Uterus (tissue), 4 donors: ENCODE data around the gene PDE1C. TPM values are rescaled to one million over a fixed set of nuclear protein-coding genes. Genes with fewer than 3 reads are reported as not detected.

Experiments
- DNase-seq, 2 donors: peaks; one replicate each; pipeline ENCODE4 v3.0.0-alpha.2; 2019 to 2020
- H3K27ac ChIP-seq, 2 donors: fragments of 200-600 bp; sonication (generic); 1 replicate in 1 of 2; 2 replicates in 1 of 2; pipeline ENCODE4 v1.5.1; 2016 to 2018
- H3K27me3 ChIP-seq, 2 donors: fragments of 200-600 bp; sonication (generic); one replicate each; pipeline ENCODE4 v1.5.1; 2018 to 2019; ENCODE audit warnings: control low read depth in 1 of 2
- H3K36me3 ChIP-seq, 2 donors: fragments of 200-600 bp; sonication (generic); one replicate each; pipeline ENCODE4 v1.5.1; 2019; ENCODE audit warnings: control low read depth in 1 of 2
- H3K4me1 ChIP-seq, 2 donors: fragments of 200-600 bp; sonication (generic); one replicate each; pipeline ENCODE4 v1.5.1; 2018 to 2019; ENCODE audit warnings: control low read depth in 1 of 2
- H3K4me3 ChIP-seq, 2 donors: fragments of 200-600 bp; sonication (generic); 1 replicate in 1 of 2; 2 replicates in 1 of 2; pipeline ENCODE4 v1.5.1; 2018 to 2019; ENCODE audit warnings: mild to moderate bottlenecking in 1 of 2
- H3K9me3 ChIP-seq, 2 donors: fragments of 200-600 bp; sonication (generic); one replicate each; pipeline ENCODE4 v1.5.1; 2019; ENCODE audit warnings: control low read depth in 1 of 2
- CTCF ChIP-seq, 4 experiments: fragments of 200-600 bp in 2 of 4; fragments of 450-650 bp in 2 of 4; sonication (generic) in 2 of 4; IDR thresholded peaks; one replicate each; pipeline ENCODE4 v1.5.1; 2016 to 2019; ENCODE audit warnings: antibody characterized with exemption in 4 of 4, mild to moderate bottlenecking in 2 of 4, moderate library complexity in 1 of 4
- POLR2A ChIP-seq, 2 donors: fragments of 450-650 bp; IDR thresholded peaks; one replicate each; pipeline ENCODE4 v1.6.1; 2016; ENCODE audit warnings: antibody characterized with exemption in 2 of 2, mild to moderate bottlenecking in 1 of 2, moderate library complexity in 1 of 2
- intact Hi-C: fragments of 100-400 bp; cut with DNase I; formaldehyde crosslinking; loops from one replicate; pipeline ENCODE4 v1.15.1; 2023; ENCODE audit warnings: low total_unique reads
- total RNA-seq, 4 donors: library from RNA; depleted of rRNA in 3 of 4; stranded (reverse); fragments of >200 nt in 3 of 4; gene quantifications; one replicate each; pipeline versions ENCODE4 v1.1.0 to v1.2.4, GENCODE V29; 2014 to 2023
- donor health status: DM: yes; HTN: yes; CAD: no.

PDE1C gene
- total RNA-seq, 4 donors from 2014 or later, result 5.9 to 26.4 (median 13.7) TPM

DNA sequence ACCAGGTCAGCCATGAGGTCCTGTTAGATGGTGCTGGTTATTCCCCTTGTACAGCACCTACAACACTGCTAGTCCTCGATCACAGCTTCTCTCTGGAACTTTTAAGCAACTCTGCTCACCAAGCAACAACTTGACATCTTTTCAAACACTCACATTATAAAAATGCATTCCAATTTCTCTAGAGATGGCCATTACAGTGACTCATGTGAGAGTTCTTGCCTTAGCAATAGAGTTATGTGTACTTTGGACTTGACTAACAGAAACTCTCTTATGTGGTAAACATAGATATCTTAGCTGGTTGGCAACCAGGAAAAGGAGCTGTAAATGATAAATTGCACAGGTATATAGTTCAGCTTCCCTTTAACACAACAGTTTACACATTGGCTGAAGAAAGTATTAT, 122.2 kb downstream of the PDE1C start:
- intact Hi-C loops, result no loop called here

GRCh38 chr7:31940167-31940566, 130.0 kb downstream of the PDE1C start:
- Histone ChIP-seq H3K27me3 (no peaks in the 10 kb centered on the region), H3K27ac (no peak overlapping the region), H3K36me3 (no peaks in the 10 kb centered on the region), H3K4me1 (no peaks in the 10 kb centered on the region), H3K4me3 (no peak overlapping the region), H3K9me3 (no peaks in the 10 kb centered on the region)
- intact Hi-C loops, result no loop called here
- no peak for DNase-seq
- no peak for TF ChIP-seq CTCF (IDR thresholded peaks at IDR 0.05)

More for the DNA sequence above, 122.2 kb downstream of the PDE1C start:
- TF ChIP-seq CTCF (IDR thresholded peaks at IDR 0.05), result no peak
- no peak for TF ChIP-seq POLR2A (IDR thresholded peaks at IDR 0.05)
- Histone ChIP-seq H3K27ac (no peak overlapping the region), H3K4me3 (no peak overlapping the region), H3K9me3 (no peaks in the 10 kb centered on the region), H3K4me1 (no peaks in the 10 kb centered on the region), H3K27me3 (no peaks in the 10 kb centered on the region), H3K36me3 (no peaks in the 10 kb centered on the region)
- no peak for DNase-seq

DNA sequence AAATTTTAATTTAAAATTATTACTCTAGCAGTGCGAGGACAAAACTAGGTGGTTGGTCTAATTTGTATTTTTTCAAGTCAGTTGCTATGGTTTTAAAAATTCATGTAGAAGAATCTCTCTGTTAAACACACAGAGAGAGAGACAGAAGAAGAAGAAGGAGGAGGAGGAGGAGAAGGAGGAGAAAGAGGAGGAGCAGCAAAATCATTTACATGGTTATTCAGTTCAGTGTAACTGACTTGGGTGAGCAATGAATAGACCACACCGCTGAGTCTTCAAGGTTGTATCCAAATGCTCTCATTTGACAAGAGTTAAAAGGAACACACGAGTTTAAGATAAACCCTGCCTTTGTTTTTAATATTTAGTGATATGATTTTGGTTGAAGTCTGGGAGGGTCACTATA, 131.1 kb downstream of the PDE1C start:
- no peak for DNase-seq
- intact Hi-C loops, result no loop called here
- Histone ChIP-seq H3K4me1 (no peaks in the 10 kb centered on the region), H3K27me3 (no peaks in the 10 kb centered on the region), H3K36me3 (no peaks in the 10 kb centered on the region), H3K9me3 (no peaks in the 10 kb centered on the region), H3K27ac (no peak overlapping the region), H3K4me3 (no peak overlapping the region)
- TF ChIP-seq CTCF (IDR thresholded peaks at IDR 0.05), result no peak
- no peak for TF ChIP-seq POLR2A (IDR thresholded peaks at IDR 0.05)

DNA sequence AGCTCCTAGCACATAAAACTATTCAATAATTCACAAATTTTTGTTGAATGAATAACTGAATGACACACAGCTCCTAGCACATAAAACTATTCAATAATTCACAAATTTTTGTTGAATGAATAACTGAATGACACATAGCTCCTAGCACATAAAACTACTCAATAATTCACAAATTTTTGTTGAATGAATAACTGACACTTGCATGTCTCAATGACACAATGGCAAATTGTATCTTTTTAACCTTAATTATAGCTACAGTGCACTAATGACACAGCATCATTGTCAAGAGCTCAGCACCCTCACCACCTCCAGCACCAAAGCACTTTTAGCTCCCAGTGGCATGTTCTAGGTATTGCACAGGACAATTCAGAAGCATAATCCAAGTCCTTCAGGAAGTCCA, 131.6 kb downstream of the PDE1C start:
- Histone ChIP-seq H3K9me3 (no peaks in the 10 kb centered on the region), H3K36me3 (no peaks in the 10 kb centered on the region), H3K4me1 (no peaks in the 10 kb centered on the region), H3K27me3 (no peaks in the 10 kb centered on the region), H3K4me3 (no peak overlapping the region), H3K27ac (no peak overlapping the region)
- intact Hi-C loops, result no loop called here
- no peak for DNase-seq
- TF ChIP-seq POLR2A (IDR thresholded peaks at IDR 0.05) (no peak), CTCF (IDR thresholded peaks at IDR 0.05) (no peak)

DNA sequence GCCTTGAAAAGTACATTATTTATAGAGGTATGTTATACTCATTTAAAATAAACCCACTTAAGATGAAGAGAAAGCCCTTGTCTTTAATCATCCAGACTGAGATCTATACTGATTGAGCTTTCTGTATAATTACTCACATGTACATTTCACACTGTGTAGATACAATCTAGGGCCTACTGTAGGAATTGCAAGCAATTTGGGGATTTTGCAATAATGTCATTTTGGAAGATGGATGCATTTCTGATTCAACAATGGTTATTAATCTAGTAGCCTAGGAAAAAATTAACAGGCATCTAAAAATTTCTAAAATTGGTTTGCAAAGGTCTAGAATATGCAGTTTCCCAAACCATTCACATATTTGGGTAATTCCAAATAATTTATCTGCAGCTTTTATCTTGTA, 132.2 kb downstream of the PDE1C start:
- Histone ChIP-seq H3K27ac (no peak overlapping the region), H3K27me3 (no peaks in the 10 kb centered on the region), H3K4me1 (no peaks in the 10 kb centered on the region), H3K36me3 (no peaks in the 10 kb centered on the region), H3K4me3 (no peak overlapping the region), H3K9me3 (no peaks in the 10 kb centered on the region)
- no peak for TF ChIP-seq CTCF (IDR thresholded peaks at IDR 0.05)
- TF ChIP-seq POLR2A (IDR thresholded peaks at IDR 0.05), result no peak
- intact Hi-C loops, result no loop called here
- no peak for DNase-seq
